Upper lobe of right lung (tissue), 1 donor: ENCODE measurements around the gene MTHFD1L. TPM values are rescaled to one million over a fixed set of nuclear protein-coding genes. Genes with fewer than 3 reads are reported as not detected.

ENCODE experiments used
- ATAC-seq: fragments of 200-7000 bp; cut with Tn5 transposase; one replicate; pipeline ENCODE4 v1.9.1; 2020; ENCODE audit warnings: mild to moderate bottlenecking, moderate library complexity
- DNase-seq: peaks from one replicate; pipeline ENCODE4 v3.0.0-alpha.2; 2020
- H3K27ac ChIP-seq: fragments of 200-600 bp; one replicate; pipeline ENCODE4 v1.8.0; 2022
- H3K27me3 ChIP-seq: fragments of 200-600 bp; one replicate; pipeline ENCODE4 v1.8.0; 2022; ENCODE audit warnings: mild to moderate bottlenecking
- H3K36me3 ChIP-seq: fragments of 200-600 bp; one replicate; pipeline ENCODE4 v1.8.0; 2022
- H3K4me1 ChIP-seq: fragments of 200-600 bp; one replicate; pipeline ENCODE4 v1.8.0; 2022
- H3K4me3 ChIP-seq: fragments of 200-600 bp; one replicate; pipeline ENCODE4 v1.8.0; 2022; ENCODE audit warnings: mild to moderate bottlenecking
- H3K9me3 ChIP-seq: fragments of 200-600 bp; one replicate; pipeline ENCODE4 v1.8.0; 2022
- intact Hi-C: fragments of 100-400 bp; cut with DNase I; formaldehyde crosslinking; loops from one replicate; pipeline ENCODE4 v1.11.0; 2022
- total RNA-seq: library from RNA; stranded (reverse); fragmentation: NEBNext Ultra II Directional; extraction: Animal tissue kit (Norgen Biotek cat#: 25700); gene quantifications from one replicate; pipeline ENCODE4 v1.2.1, GENCODE V29; 2021
- TF ChIP-seq, protein P1 (sequence below): fragments of 200-600 bp; IDR thresholded peaks from one replicate; pipeline ENCODE4 v1.8.0; 2022; ENCODE audit warnings: antibody characterized with exemption
- donor health status: DM: no; HTN: yes; CAD: no; lungs with severe emphysema.

The MTHFD1L gene
- total RNA-seq, 1 donor from 2014 or later: 27.9 TPM

GRCh38 chr6:150932996-150933395, 67.5 kb downstream of the MTHFD1L start:
- Histone ChIP-seq H3K4me1 (no peaks in the 10 kb centered on the region), H3K27me3 (no peaks in the 10 kb centered on the region), H3K27ac (no peak overlapping the region), H3K36me3 (no peaks in the 10 kb centered on the region), H3K4me3 (no peak overlapping the region), H3K9me3 (no peaks in the 10 kb centered on the region)
- intact Hi-C loops: no loop called here
- TF ChIP-seq, protein P1, sequence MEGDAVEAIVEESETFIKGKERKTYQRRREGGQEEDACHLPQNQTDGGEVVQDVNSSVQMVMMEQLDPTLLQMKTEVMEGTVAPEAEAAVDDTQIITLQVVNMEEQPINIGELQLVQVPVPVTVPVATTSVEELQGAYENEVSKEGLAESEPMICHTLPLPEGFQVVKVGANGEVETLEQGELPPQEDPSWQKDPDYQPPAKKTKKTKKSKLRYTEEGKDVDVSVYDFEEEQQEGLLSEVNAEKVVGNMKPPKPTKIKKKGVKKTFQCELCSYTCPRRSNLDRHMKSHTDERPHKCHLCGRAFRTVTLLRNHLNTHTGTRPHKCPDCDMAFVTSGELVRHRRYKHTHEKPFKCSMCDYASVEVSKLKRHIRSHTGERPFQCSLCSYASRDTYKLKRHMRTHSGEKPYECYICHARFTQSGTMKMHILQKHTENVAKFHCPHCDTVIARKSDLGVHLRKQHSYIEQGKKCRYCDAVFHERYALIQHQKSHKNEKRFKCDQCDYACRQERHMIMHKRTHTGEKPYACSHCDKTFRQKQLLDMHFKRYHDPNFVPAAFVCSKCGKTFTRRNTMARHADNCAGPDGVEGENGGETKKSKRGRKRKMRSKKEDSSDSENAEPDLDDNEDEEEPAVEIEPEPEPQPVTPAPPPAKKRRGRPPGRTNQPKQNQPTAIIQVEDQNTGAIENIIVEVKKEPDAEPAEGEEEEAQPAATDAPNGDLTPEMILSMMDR: no peak
- no peak for DNase-seq
- ATAC-seq: no peak

- Histone ChIP-seq H3K27ac (no peak overlapping the region), H3K9me3 (no peaks in the 10 kb centered on the region), H3K36me3 (no peaks in the 10 kb centered on the region), H3K27me3 (no peaks in the 10 kb centered on the region), H3K4me3 (no peak overlapping the region), H3K4me1 (no peaks in the 10 kb centered on the region)
- DNase-seq: no peak
- TF ChIP-seq, protein P1: no peak
- no peak for ATAC-seq
- intact Hi-C loops: no loop called here
Observed at GRCh38 chr6:150934380-150934779, 68.9 kb downstream of the MTHFD1L start.

DNA sequence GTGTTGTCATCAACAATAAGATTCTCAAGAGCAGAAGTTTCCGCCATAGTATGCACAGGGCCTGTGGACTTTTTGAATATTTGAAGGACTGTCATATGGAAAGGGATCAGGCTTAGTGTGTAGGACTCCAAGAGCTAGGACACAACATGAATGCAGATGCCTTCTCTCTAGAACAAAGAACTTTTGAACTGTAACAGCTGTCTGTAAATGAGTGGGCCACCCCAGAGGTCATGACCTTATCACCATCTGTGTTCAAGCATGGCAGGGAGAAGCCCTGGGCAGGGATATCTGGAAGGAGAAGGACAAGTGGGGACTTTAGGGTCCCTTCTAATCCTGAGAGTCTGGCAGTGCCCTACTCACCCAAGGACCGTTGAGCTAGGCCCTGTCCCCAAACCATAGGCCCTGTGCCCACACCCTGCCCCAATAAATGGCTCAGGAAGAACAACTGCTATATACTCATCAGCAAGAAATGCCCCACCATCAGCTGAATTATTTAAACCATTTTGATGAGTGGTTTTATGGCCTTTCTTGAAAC, 70.6 kb downstream of the MTHFD1L start:
- DNase-seq (no peak), ATAC-seq (no peak)
- H3K4me1 ChIP-seq: no peaks in the 10 kb centered on the region

GRCh38 chr6:150937132-150937906, 71.8 kb downstream of the MTHFD1L start:
- Histone ChIP-seq H3K9me3 (no peaks in the 10 kb centered on the region), H3K4me1 (no peaks in the 10 kb centered on the region), H3K36me3 (no peaks in the 10 kb centered on the region), H3K27ac (no peak overlapping the region), H3K27me3 (no peaks in the 10 kb centered on the region), H3K4me3 (no peak overlapping the region)
- DNase-seq (no peak), ATAC-seq (peak; percentile 76)
- TF ChIP-seq, protein P1: no peak
- intact Hi-C loops: no loop called here

More for the DNA sequence above, 70.6 kb downstream of the MTHFD1L start:
- TF ChIP-seq, protein P1: no peak
- H3K9me3 ChIP-seq: no peaks in the 10 kb centered on the region
- no peaks in the 10 kb centered on the region for H3K27me3 ChIP-seq
- no peak overlapping the region for H3K4me3 ChIP-seq
- intact Hi-C loops: no loop called here
- H3K27ac ChIP-seq: no peak overlapping the region
- H3K36me3 ChIP-seq: no peaks in the 10 kb centered on the region

DNA sequence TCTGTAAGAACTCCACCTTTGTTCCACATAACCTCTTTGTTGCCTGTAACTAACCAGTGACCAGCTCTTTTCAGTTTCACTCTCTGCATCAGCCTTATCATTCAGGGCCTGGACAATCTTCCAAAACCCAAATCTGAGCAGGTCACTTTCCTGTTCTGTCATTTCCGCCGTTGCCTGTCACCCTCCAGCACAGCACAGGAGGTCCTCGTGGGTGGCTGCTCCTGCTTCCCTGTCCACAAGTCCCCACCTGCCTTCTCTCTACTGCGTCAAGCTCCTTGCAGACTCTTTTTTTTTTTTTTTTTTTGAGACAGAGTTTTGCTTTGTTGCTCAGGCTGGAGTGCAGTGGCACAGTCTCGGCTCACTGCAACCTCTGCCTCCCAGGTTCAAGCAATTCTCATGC, 73.9 kb downstream of the MTHFD1L start:
- Histone ChIP-seq H3K27ac (no peak overlapping the region), H3K4me1 (no peaks in the 10 kb centered on the region)
- no peak for DNase-seq

More for the DNA sequence above, 73.9 kb downstream of the MTHFD1L start:
- Histone ChIP-seq H3K4me3 (no peak overlapping the region), H3K9me3 (no peaks in the 10 kb centered on the region), H3K36me3 (peaks cover 4% of the 10 kb centered on the region), H3K27me3 (no peaks in the 10 kb centered on the region)
- intact Hi-C loops: no loop called here
- TF ChIP-seq, protein P1: no peak
- ATAC-seq: no peak
